Neuron (in vitro differentiated cells): Measurements from ENCODE around the gene SLCO4A1.

Experiments used
- H2AFZ ChIP-seq: one replicate; pipeline ENCODE4 v1.6.1; 2013; ENCODE audit warnings: low read depth, mild to moderate bottlenecking, inconsistent platforms, low read length, moderate library complexity
- H3K27me3 ChIP-seq: one replicate; pipeline ENCODE4 v1.6.1; 2013; ENCODE audit warnings: low read length; ENCODE audit not compliant: insufficient read depth
- H3K36me3 ChIP-seq: one replicate; pipeline ENCODE4 v1.6.1; 2013; ENCODE audit warnings: low read length; ENCODE audit not compliant: insufficient read depth
- H3K4me1 ChIP-seq: one replicate; pipeline ENCODE4 v1.6.1; 2013; ENCODE audit warnings: low read length; ENCODE audit not compliant: insufficient read depth
- H3K4me3 ChIP-seq: 2 replicates; pipeline ENCODE4 v1.5.1; 2013; ENCODE audit warnings: mild to moderate bottlenecking, low read length, moderate library complexity
- H3K9me3 ChIP-seq: one replicate; pipeline ENCODE4 v1.6.1; 2013; ENCODE audit warnings: low read length

SLCO4A1 gene

DNA sequence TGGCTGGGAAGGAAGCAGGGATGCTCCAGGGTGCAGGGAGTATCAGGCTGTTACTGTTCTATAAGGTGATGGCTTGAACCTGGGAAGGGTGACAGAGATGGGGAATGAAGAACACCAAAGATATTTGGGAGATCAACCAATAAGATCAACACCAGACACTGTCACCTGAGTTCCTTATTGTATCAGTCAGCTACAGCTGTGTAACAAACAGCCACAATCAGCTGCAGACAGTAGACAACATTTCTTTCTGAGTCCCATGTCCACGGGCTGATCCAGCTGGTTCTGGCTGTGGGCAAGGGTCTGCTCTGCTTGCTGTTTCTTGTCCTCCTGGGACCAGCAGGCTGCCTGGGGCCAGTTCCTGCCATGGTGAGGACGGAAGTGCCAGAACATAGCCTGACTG lies 31.3 kb upstream of the SLCO4A1 start:
- Histone ChIP-seq H3K4me3 (no peak overlapping the region), H2AFZ (no peak overlapping the region), H3K9me3 (no peaks in the 10 kb centered on the region), H3K36me3 (no peaks in the 10 kb centered on the region), H3K4me1 (no peaks in the 10 kb centered on the region), H3K27me3 (peaks cover 21% of the 10 kb centered on the region)

DNA sequence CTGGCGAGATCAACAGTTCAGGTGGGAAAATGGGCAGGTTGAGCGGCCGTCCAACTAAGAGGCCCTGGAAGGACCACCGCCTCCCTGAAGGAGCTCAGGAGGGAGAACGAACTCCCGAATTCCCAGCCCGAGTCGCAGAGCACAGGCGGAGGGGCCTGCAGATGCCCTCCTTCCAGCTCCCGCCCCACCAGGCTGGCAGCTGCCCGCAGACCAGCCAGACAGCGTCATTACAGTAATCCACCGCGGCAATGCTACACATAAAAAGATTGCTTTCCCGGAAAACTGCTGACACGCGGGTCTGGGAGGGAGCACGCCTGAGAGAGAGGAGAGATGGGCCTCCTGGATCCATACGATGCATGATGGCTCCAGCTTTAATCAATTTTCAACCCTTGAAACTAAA lies 30.5 kb upstream of the SLCO4A1 start:
- H3K9me3 ChIP-seq, result no peaks in the 10 kb centered on the region
- no peak overlapping the region for H2AFZ ChIP-seq
- no peaks in the 10 kb centered on the region for H3K36me3 ChIP-seq
- no peaks in the 10 kb centered on the region for H3K4me1 ChIP-seq
- no peak overlapping the region for H3K4me3 ChIP-seq
- H3K27me3 ChIP-seq, result peaks cover 16% of the 10 kb centered on the region

DNA sequence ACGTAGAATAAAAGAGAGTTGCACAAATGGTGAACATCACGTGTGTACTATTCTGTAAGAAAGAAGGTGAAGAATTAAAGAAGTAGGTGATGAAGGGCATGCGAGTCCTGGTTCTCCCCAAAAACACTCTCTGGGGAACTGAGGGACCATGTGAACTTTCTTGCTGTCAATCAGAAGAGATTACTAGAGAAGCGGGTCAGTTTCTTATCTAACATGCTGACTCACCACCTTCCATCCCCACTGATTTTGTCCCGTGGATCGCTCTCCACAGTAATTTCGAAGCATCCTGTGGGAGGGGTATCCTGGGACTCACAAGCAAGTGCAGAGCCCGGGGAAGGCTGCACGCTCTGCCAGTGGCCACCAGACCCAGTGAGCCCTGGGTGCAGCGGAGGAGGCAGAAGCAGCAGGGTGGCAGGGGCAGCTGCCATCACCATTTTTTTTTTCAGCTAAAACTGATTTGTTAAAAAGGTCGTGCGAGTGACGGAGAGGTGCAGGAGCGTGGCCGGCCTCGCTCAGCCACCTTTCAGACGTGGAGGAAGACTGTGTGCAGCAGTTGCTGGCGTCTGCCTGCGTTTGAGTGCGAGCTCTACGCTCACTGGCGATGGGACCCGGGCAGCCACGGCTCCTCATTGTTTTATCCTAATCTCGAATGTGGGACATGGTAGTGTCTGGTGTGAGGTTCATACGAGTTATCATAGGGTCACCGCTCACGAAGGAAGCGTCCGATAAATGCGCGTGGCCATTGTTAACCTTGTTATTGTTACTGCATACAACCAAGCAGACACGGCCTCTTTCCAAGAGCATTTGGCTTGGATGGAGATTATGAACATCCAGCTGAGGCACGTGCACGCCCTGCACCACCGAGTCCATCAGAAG lies 28.0 kb upstream of the SLCO4A1 start:
- Histone ChIP-seq H3K27me3 (peaks cover 5% of the 10 kb centered on the region), H3K36me3 (no peaks in the 10 kb centered on the region), H2AFZ (no peak overlapping the region), H3K9me3 (no peaks in the 10 kb centered on the region), H3K4me3 (no peak overlapping the region), H3K4me1 (no peaks in the 10 kb centered on the region)

DNA sequence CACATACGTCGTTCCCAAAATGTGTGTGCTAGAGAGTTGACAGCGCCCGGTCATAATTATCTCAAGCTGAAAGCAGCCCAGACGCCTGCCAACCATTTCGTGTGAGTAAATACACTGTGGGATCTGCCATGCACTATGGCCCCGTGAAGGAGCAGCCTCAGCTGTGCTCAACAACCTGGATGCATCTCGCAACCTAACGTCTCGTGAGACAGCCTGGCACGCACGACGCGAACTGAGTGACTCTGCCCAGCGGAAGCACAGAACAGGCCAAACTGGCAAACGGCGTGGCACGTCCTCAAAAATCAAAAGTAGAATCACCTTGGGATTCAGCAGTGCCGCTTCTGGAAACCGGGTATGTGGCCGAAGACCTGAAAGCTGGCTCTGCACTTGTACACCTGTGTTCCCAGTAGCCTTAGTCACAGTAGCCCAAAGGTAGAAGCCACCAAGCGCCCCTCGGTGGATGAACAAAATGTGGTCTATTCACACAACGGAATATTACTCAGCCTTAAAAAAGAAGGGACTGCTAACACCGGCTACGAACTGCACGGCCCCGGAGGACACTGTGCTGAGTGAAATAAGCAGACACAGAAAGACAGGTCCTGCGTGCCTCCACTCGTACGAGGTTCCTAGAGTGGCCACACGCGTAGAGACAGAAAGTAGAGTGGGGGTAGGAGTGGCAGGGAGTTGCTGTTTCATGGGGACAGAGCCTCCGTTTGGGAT lies 27.2 kb upstream of the SLCO4A1 start:
- Histone ChIP-seq H2AFZ (no peak overlapping the region), H3K36me3 (no peaks in the 10 kb centered on the region), H3K4me1 (no peaks in the 10 kb centered on the region), H3K4me3 (no peak overlapping the region), H3K9me3 (no peaks in the 10 kb centered on the region), H3K27me3 (peaks cover 5% of the 10 kb centered on the region)

DNA sequence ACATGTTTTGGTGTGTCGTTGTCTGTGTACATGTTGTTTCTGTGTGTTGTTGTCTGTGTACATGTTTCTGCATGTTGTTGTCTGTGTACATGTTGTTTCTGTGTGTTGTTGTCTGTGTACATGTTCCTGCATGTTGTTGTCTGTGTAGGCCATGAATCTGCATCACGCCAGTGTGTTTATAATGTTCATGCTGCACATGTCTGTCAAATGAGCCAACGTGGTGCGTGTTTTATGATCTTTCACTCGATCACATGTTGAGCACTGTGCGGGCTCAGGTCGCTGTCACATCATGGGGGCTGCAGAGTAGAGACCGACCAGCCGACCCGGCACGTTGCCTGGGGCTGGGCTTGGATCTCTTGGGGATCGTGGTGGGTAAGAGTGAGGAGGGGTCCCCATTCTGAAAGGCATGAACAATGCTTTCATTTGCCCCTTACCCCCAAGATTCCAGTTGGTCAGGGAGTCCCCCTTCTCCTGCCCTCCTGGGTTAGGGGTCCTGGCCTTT lies 26.5 kb upstream of the SLCO4A1 start:
- H3K9me3 ChIP-seq, result no peaks in the 10 kb centered on the region
- no peak overlapping the region for H2AFZ ChIP-seq
- H3K36me3 ChIP-seq, result no peaks in the 10 kb centered on the region
- H3K4me3 ChIP-seq, result no peak overlapping the region
- peaks cover 5% of the 10 kb centered on the region for H3K27me3 ChIP-seq
- H3K4me1 ChIP-seq, result no peaks in the 10 kb centered on the region

DNA sequence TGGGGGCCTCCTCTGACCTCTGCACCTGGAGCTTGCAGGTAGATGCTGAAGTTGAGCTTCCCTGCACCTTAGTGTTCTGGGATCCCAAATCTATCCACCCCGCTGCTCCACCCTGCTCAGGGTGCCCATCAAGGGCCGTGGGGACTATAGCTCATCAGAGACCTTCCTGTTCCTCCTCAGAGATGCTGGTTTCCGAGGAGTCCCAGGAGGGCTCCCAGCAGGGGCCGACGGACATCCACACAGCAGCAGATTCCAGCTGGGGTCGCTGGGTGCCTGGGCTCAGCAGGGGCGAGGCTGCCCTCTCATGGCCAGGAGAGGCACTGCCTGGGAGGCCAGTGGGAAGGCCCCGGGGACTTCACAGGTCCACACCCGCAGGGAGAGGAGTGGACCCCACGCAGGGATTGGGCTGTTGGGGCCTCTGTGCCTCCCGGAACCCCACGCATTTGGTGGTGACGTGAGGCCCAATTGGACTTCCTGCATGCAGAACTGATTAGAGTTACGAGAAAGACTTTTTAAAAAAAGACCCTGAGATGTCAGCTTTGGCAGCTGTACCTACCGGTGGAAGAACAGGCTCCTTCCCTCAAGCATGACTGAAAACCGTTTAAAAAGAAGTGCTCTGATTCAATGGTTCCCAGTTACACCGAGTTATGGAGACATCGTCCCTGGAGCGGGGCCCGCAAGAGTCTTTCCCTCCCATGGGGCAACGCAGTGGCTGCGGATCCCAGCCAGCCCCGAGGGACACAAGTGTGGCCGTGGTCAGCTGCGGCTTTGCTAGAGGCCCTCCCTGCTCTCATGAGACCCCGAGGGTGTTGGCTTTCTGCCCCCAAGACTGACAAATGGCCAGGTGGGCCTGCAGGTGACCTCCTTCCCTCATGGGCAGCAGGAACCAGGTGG lies 25.3 kb upstream of the SLCO4A1 start:
- H2AFZ ChIP-seq, result no peak overlapping the region
- no peaks in the 10 kb centered on the region for H3K4me1 ChIP-seq
- no peak overlapping the region for H3K4me3 ChIP-seq

DNA sequence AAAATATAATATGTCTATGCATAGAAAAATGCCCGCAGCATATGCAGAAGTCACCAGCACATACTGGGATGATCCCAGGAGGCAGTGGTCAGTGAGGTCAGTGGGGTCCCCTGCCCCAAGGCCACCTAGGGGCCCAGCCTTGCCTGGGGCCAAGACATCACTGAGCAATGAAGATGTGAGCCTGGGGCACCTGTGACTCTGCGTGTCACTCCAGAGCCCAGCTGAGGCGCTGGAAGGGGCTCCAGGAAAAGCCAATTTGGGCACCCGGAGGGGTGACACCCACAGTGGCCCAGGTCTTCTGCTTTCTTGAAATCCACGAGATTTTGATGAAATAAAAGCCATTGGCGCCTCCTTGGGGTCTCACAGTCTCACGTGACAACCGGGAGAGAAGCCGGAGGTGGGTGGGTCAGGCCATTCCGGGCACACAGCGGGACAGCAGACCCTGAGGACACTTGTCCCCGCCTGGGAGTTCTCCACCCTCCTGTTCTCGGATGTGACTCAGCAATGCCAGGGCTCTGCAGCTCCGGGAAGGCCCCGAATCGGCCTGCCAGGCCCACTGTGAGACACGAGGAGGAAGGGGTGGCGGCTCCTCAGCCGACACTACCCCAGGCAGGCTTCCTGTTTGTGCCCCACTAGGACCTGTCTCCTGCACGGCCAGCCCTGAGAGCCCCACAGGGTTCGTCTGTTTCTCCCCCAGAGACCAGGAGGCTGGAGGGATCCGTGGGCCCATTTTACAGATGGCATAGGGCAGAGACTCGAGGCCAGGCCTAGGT lies 24.4 kb upstream of the SLCO4A1 start:
- Histone ChIP-seq H3K4me3 (no peak overlapping the region), H2AFZ (no peak overlapping the region)

More for the DNA sequence above, 25.3 kb upstream of the SLCO4A1 start:
- H3K9me3 ChIP-seq, result no peaks in the 10 kb centered on the region
- H3K27me3 ChIP-seq, result peaks cover 7% of the 10 kb centered on the region
- no peaks in the 10 kb centered on the region for H3K36me3 ChIP-seq

DNA sequence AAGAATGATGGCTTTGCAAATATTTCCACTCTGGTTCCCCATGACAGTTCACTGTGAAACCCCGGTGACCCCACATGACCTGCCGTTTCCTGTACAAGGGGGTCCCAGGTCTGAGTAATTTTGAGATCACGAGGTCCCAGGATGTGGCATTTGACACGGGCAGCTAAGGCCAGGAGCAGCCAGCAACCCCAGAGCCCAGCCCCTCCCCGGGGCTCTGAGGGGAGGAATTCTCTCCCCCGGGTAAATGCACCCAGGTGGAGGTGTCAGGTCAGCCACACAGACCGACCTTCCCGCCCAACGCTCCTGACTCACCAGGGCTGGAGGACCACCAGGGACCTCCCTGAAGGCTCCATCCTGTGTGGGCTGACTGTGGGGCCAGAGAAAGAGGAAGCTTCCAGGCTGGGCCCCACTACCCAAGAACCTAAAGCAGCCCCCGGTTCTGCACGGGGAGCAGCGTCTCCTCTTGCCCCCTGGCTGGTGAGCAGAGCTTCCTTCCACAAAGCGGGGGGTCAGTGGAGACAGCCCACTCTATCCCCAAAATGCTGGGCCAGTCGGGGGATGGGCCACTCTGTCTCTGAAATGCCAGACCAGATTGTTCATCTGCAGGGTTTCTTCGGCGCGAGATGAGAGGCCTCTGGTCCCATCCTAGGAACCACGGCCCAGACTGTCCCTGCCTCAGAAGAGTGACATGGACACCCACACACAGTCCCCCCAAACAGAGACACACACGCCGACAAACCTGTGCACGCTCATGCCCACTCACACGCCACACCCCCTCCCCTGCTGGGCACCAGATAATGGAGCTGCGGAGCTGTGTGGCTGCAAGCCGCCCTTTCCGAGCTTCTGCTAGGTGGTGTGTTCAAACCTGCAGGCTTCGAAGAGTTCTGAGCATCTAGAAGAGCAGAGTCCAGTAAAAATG lies 23.4 kb upstream of the SLCO4A1 start:
- H3K4me3 ChIP-seq, result no peak overlapping the region

More for the DNA sequence above, 24.4 kb upstream of the SLCO4A1 start:
- no peaks in the 10 kb centered on the region for H3K4me1 ChIP-seq
- H3K27me3 ChIP-seq, result peaks cover 13% of the 10 kb centered on the region
- no peaks in the 10 kb centered on the region for H3K36me3 ChIP-seq
- no peaks in the 10 kb centered on the region for H3K9me3 ChIP-seq

DNA sequence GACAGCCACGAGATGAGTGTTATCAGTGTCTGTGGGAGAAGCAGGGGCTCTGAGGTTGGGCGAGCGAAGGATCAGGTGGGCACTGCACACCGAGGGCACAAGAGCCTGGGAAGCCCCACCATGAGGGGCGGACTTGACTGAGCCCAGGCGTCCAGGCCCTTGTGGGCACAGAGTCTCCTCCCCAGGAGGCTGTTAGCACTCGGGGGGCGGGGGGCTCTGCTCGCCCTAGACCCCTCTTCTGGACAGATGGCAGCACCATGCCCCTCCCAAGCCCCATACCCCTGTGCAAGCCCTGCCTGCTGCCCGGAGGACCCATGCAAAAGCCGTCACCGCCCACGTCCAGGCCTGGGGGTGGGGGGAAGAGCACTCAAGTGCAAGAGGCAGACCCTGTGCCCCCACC lies 21.7 kb upstream of the SLCO4A1 start:
- Histone ChIP-seq H3K4me1 (no peaks in the 10 kb centered on the region), H3K27me3 (peaks cover 27% of the 10 kb centered on the region), H3K36me3 (no peaks in the 10 kb centered on the region), H3K4me3 (no peak overlapping the region), H2AFZ (no peak overlapping the region), H3K9me3 (no peaks in the 10 kb centered on the region)

More for the DNA sequence above, 23.4 kb upstream of the SLCO4A1 start:
- Histone ChIP-seq H3K9me3 (no peaks in the 10 kb centered on the region), H3K36me3 (no peaks in the 10 kb centered on the region), H3K27me3 (peaks cover 21% of the 10 kb centered on the region), H2AFZ (no peak overlapping the region), H3K4me1 (no peaks in the 10 kb centered on the region)

DNA sequence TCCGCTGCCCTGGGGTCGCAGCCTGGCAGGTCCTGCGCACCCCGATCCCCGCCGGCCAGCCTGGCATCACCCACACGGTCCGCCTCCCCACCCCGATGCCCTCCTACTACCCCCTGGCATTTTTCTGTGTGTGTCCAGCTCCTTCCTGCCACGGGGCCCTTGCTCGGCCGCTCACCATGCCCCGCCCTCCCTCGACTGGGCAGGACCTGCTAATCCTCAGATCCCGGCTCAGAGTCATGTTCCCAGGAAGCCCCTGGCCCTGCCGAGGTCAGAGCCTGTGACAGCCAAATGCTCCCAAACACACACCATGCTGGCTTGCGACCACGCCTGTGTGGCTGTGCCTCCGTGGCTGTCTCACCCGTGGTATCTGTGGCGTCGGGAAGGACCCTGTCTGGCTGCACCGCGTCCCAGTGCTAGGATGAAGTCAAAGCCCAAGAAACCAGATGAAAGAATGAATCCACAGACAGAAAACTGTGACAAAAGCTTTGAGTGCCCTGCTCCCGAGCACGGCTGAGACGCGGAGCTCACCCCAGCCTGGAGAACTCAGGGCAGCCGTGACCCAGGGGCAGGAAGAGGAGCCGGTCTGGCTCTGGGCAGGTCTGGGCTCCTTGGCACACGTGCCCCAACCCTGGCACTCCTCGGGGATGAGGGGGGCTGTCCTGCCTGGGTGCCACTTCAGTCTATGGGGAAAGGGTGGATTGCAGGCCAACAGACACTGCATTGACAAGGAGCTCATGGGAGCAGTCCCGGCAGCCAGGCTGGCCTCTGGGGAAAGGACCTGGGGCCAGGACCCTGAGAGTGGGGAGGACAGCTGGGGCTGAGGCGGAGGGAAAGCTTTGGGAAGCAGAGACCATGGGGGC lies 20.8 kb upstream of the SLCO4A1 start:
- Histone ChIP-seq H3K27me3 (peaks cover 27% of the 10 kb centered on the region), H3K9me3 (no peaks in the 10 kb centered on the region), H3K4me3 (no peak overlapping the region), H3K4me1 (no peaks in the 10 kb centered on the region), H2AFZ (no peak overlapping the region), H3K36me3 (no peaks in the 10 kb centered on the region)
